K562 (cell line): ENCODE results near the gene CALU. TPM values are rescaled to one million over a fixed set of nuclear protein-coding genes. Genes with fewer than 3 reads are reported as not detected.
A peak's percentile ranks its signal among the peaks of the same experiment; 100 is the strongest.

ENCODE experiments used
- ATAC-seq: fragments of 200-7000 bp; cut with Tn5 transposase; 3 replicates; pipeline ENCODE4 v1.9.1; 2020; ENCODE audit warnings: moderate library complexity
- BruUV-seq: library from RNA; stranded (reverse); fragments of 400-500 nt; replicated peaks from 2 replicates; lab custom pipeline; 2021; lab: Mats Ljungman, UMichigan
- CTCF ChIA-PET: fragments of 300-600 bp; formaldehyde crosslinking; extraction: SDS; loops from one replicate; lab custom pipeline; 2021; ENCODE audit warnings: low intra/inter-chr PET ratio; lab: Yijun Ruan, JAX
- POLR2A ChIA-PET: fragments of 300-600, 350-650 bp; sonication (Branson Sonifier 250); formaldehyde crosslinking; extraction: SDS; loops from one replicate; lab custom pipeline; 2021; ENCODE audit warnings: antibody characterized with exemption, inconsistent platforms; lab: Yijun Ruan, JAX
- DNase-seq, 4 experiments: peaks; one replicate each; pipeline versions ENCODE4 v3.0.0 to v3.0.0-alpha.2; 2011 to 2018; ENCODE audit warnings: low spot score in 3 of 4, mixed read lengths in 3 of 4; ENCODE audit errors: extremely low read depth in 1 of 4
- FAIRE-seq: peaks from 2 replicates; lab custom pipeline; 2011; peaks lifted over from hg19 to GRCh38; lab: Jason Lieb, UNC
- H2AFZ ChIP-seq: 2 replicates; pipeline ENCODE4 v1.6.0; 2011; ENCODE audit warnings: low read depth, low read length, control low read depth, inconsistent platforms
- H3K27ac ChIP-seq: fragments of 200-600 bp; 3 replicates; pipeline ENCODE4 v1.8.0; 2011; ENCODE audit warnings: low read depth, mild to moderate bottlenecking, control low read depth, inconsistent platforms, low read length, moderate library complexity, mixed read lengths; ENCODE audit errors: extremely low read depth
- H3K27me3 ChIP-seq, 2 experiments: fragments of 300-600 bp in 1 of 2; 2 replicates in 1 of 2; 3 replicates in 1 of 2; pipeline versions ENCODE4 v1.6.0 to v1.8.0; 2011; ENCODE audit warnings: inconsistent platforms in 2 of 2, low read length in 2 of 2, mild to moderate bottlenecking in 1 of 2, mixed read lengths in 1 of 2, moderate library complexity in 1 of 2; ENCODE audit not compliant: control insufficient read depth in 2 of 2, insufficient read depth in 2 of 2
- H3K36me3 ChIP-seq: fragments of 300-600 bp; 3 replicates; pipeline ENCODE4 v1.8.0; 2011; ENCODE audit warnings: mild to moderate bottlenecking, low read length, inconsistent platforms; ENCODE audit not compliant: control insufficient read depth, insufficient read depth
- H3K4me1 ChIP-seq, 2 experiments: fragments of 200-600 bp in 1 of 2; replicated peaks in 1 of 2; 2 replicates in 1 of 2; 3 replicates in 1 of 2; pipeline versions ENCODE4 v1.5.1 to v1.8.0; 2011; ENCODE audit warnings: inconsistent platforms in 2 of 2, low read length in 2 of 2, mild to moderate bottlenecking in 1 of 2, mixed read lengths in 1 of 2, moderate library complexity in 1 of 2; ENCODE audit not compliant: control insufficient read depth in 2 of 2, insufficient read depth in 2 of 2
- H3K4me2 ChIP-seq: 2 replicates; pipeline ENCODE4 v1.6.1; 2011; ENCODE audit warnings: low read length, control low read depth, inconsistent platforms, mixed read lengths; ENCODE audit not compliant: insufficient read depth
- H3K4me3 ChIP-seq: fragments of 200-600 bp; sonication (generic), shearing (Covaris generic); 2 replicates; pipeline ENCODE4 v1.5.1; 2016; ENCODE audit warnings: control low read depth, inconsistent platforms
- H3K79me2 ChIP-seq: fragments of 200-600 bp; 3 replicates; pipeline ENCODE4 v1.8.0; 2011; ENCODE audit warnings: low read length, inconsistent platforms; ENCODE audit not compliant: control insufficient read depth, insufficient read depth
- H3K9ac ChIP-seq, 2 experiments: 2 replicates each; pipeline versions ENCODE4 v1.6.0 to v1.6.1; 2011; ENCODE audit warnings: low read depth in 2 of 2, low read length in 2 of 2, control low read depth in 1 of 2, inconsistent platforms in 1 of 2, mild to moderate bottlenecking in 1 of 2, mixed read lengths in 1 of 2; ENCODE audit not compliant: insufficient read depth in 1 of 2
- H3K9me1 ChIP-seq: one replicate; pipeline ENCODE4 v1.6.0; 2011; ENCODE audit warnings: inconsistent platforms, mild to moderate bottlenecking, low read length, moderate library complexity; ENCODE audit not compliant: control insufficient read depth, insufficient read depth
- H3K9me3 ChIP-seq: replicated peaks from 2 replicates; pipeline ENCODE4 v1.5.1; 2011; ENCODE audit warnings: low read depth, low read length, inconsistent platforms; ENCODE audit not compliant: control insufficient read depth, insufficient read depth
- H4K20me1 ChIP-seq: replicated peaks from 2 replicates; pipeline ENCODE4 v1.6.1; 2011; ENCODE audit warnings: low read length, inconsistent platforms, mixed read lengths; ENCODE audit not compliant: control insufficient read depth, insufficient read depth
- CTCFL ChIP-seq: IDR thresholded peaks from 2 replicates; pipeline ENCODE4 v1.6.1; 2011; ENCODE audit warnings: borderline replicate concordance, low read depth, mild to moderate bottlenecking, moderate library complexity, low read length; ENCODE audit not compliant: insufficient read depth, poor library complexity, severe bottlenecking
- ERF ChIP-seq: fragments of 450-650 bp; formaldehyde crosslinking; IDR thresholded peaks from 2 replicates; pipeline ENCODE4 v1.4.0; 2020; ENCODE audit warnings: mild to moderate bottlenecking, mixed read lengths
- GABPA ChIP-seq: fragments of 200-800 bp; sonication (Bioruptor generic); conservative IDR thresholded peaks from 2 replicates; pipeline ENCODE4 v1.6.1; 2016; ENCODE audit warnings: low read depth, missing genetic modification characterization, missing compliant biosample characterization
- WGBS: fragments of 100-300 bp; shearing (Covaris generic); methylation state at CpG from one replicate; pipeline ENCODE4 v1.1.6; 2016; ENCODE audit warnings: low coverage, mixed read lengths; ENCODE audit not compliant: insufficient coverage; ENCODE audit errors: missing lambda C conversion rate; 5-methylcytosine and 5-hydroxymethylcytosine counted together
- in situ Hi-C: fragments of 300-500 bp; cut with MboI; formaldehyde crosslinking; loops from 4 replicates; pipeline ENCODE4 v1.15.0; 2018; ENCODE audit warnings: inconsistent platforms, mixed read lengths
- intact Hi-C: fragments of 100-400 bp; cut with micrococcal nuclease; formaldehyde crosslinking; loops from 2 replicates; pipeline ENCODE4 v1.14.2; 2022
- polyA plus RNA-seq, 8 experiments: library from polyadenylated mRNA; depleted of rRNA in 4 of 8; stranded (reverse) in 5 of 8; unstranded in 3 of 8; fragments of >200 nt; fragmentation: Nextera tagmentation in 2 of 8; fragmentation: Illumina TruSeq in 1 of 8; extraction: Ambion mirVana in 2 of 8; extraction: Trizol in 1 of 8; gene quantifications; 2 replicates each; pipeline versions ENCODE4 v1.2.1 to v1.2.3, GENCODE V29; 2011 to 2014; ENCODE audit warnings: inconsistent platforms in 1 of 8, missing spikeins in 1 of 8
- small RNA-seq: library from RNA; depleted of rRNA; stranded (forward); fragments of <200 nt; gene quantifications from one replicate; pipeline ENCODE3, GENCODE V24; 2014
- total RNA-seq, 7 experiments: library from RNA; depleted of rRNA in 6 of 7; stranded (reverse); fragments of >200 nt in 6 of 7; fragmentation: Illumina TruSeq in 2 of 7; extraction: Trizol in 2 of 7; gene quantifications; 2 replicates each; pipeline versions ENCODE4 v1.2.1 to v1.2.3, GENCODE V29; 2011 to 2021; ENCODE audit warnings: low replicate concordance in 1 of 7

The CALU gene
- total and polyA plus RNA-seq, 9 of the 15 experiments (the other 6 are each of a cell fraction or from before 2014, with no cell fraction given) = 166 to 286 (median 215) TPM

DNA sequence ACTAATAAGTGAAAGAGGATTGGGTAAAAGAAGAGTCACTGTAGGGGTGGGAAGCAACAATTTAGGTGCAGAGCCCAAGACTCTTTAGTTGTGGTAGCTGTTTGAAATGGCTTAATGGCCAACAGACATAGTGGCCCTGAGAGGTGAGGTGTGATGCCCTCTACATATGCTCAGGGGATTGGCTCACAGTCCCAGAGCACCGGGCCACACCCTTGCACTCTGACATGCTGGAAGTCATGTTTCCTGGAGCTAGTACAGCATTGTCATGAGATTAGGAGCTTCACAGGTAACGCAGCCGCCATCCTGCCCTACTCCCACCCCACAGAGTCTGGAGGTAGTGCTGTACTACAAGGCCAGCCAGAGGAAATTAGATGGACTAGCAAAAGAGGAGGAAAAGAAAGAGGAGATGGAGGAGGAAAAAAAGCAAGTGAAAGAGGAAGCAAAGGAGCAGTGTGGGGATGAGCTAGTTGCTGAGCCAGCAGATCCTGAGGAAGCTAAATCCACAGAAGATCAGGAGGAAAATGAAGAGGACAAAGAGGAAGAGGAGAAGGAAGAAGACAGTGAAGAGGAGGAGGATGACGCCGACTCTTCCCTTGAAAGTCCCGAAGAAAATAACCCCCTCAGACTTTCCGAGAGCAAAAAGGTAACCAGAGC, 76.3 kb downstream of the CALU start (continued):
- no peak for TF ChIP-seq CTCFL

- Histone ChIP-seq H4K20me1 (no peaks in the 10 kb centered on the region), H3K36me3 (no peaks in the 10 kb centered on the region), H3K27me3 (no peaks in the 10 kb centered on the region), H3K4me3 (no peak overlapping the region), H3K4me1 (peaks cover 8 to 17% of the 10 kb centered on the region in 2 experiments; a peak in 4 of 5 replicates), H2AFZ (no peak overlapping the region), H3K9me1 (peaks cover 3% of the 10 kb centered on the region), H3K79me2 (no peaks in the 10 kb centered on the region), H3K4me2 (no peak overlapping the region), H3K27ac (no peak overlapping the region), H3K9ac (no peak overlapping the region), H3K9me3 (no peaks in the 10 kb centered on the region)
- in situ Hi-C loops (no loop called here), intact Hi-C loops (no loop called here)
- WGBS = 63% methylated on average over 3 of the region's 3 CpGs
- no peak for TF ChIP-seq GABPA (tag)
- TF ChIP-seq ERF (CRISPR knock-in tag) = 0 out of 2 replicates have a peak, but pooled peaks have one; percentile 50
- no TSS peak for BruUV-seq
- ATAC-seq = no peak
- POLR2A ChIA-PET = interaction anchor here (0.6 to 6.8 kb wide), 5 partner anchors 9 to 79 kb away, joined by 3 to 39 read pairs (median 14); partner anchors contain the start of gene CALU
- CTCF ChIA-PET = no interaction called here
- no peak for FAIRE-seq
- no peak for DNase-seq
Measured at GRCh38 chr7:128818694-128819093, 79.5 kb downstream of the CALU start.

Small RNA genes lying within 50 kb of the gene (small RNA-seq; reads per million reads assigned to genes)
- gene RN7SL81P = not detected
- gene RNA5SP242 = 120 reads per million, percentile 99 among the genes with 10 or more reads in this experiment
- 3.1 reads per million, percentile 88 among the genes with 10 or more reads in this experiment for gene RNA5SP243

Other genes with a start within 250 kb of the CALU start
- gene GARIN1A, start 67.1 kb upstream of the CALU start, total RNA-seq (2014; rRNA removed) = not detected in 2 replicates
- 0.04 and 0.16 TPM in 2 replicates for gene GARIN1A, start 67.1 kb upstream of the CALU start, total RNA-seq (2014; rRNA removed; fragmentation: Illumina TruSeq; extraction: Trizol)
- 0.04 and 0.07 TPM in 2 replicates for gene GARIN1A, start 67.1 kb upstream of the CALU start, total RNA-seq (2015; rRNA removed; fragmentation: Illumina TruSeq; extraction: Trizol)
- 0.25 TPM in 1 of 2 replicates, not detected in the other for gene GARIN1A, start 67.1 kb upstream of the CALU start, total RNA-seq (2021)
- gene GARIN1A, start 67.1 kb upstream of the CALU start, polyA plus RNA-seq (2011; rRNA removed) = 0.04 TPM in 1 of 2 replicates, not detected in the other
- gene GARIN1A, start 67.1 kb upstream of the CALU start, polyA plus RNA-seq (2014; fragmentation: Illumina TruSeq; extraction: Trizol) = not detected in 2 replicates
- under 1 TPM; 0.01 TPM for gene GARIN1A, start 67.1 kb upstream of the CALU start, polyA plus RNA-seq (2014; fragmentation: Nextera tagmentation; extraction: Ambion mirVana)
- 0.41 TPM in 1 of 2 replicates, not detected in the other for gene GARIN1A, start 67.1 kb upstream of the CALU start, polyA plus RNA-seq (2014; rRNA removed)
- not detected in 2 replicates for gene OPN1SW, start 36.4 kb downstream of the CALU start, total RNA-seq (2014; rRNA removed)
- gene OPN1SW, start 36.4 kb downstream of the CALU start, total RNA-seq (2014; rRNA removed; fragmentation: Illumina TruSeq; extraction: Trizol) = not detected in 2 replicates
- gene OPN1SW, start 36.4 kb downstream of the CALU start, total RNA-seq (2015; rRNA removed; fragmentation: Illumina TruSeq; extraction: Trizol) = not detected in 2 replicates
- not detected in 2 replicates for gene OPN1SW, start 36.4 kb downstream of the CALU start, total RNA-seq (2021)
- not detected in 2 replicates for gene OPN1SW, start 36.4 kb downstream of the CALU start, polyA plus RNA-seq (2011; rRNA removed)
- gene OPN1SW, start 36.4 kb downstream of the CALU start, polyA plus RNA-seq (2014; fragmentation: Illumina TruSeq; extraction: Trizol) = not detected in 2 replicates
- gene OPN1SW, start 36.4 kb downstream of the CALU start, polyA plus RNA-seq (2014; fragmentation: Nextera tagmentation; extraction: Ambion mirVana) = 1 to 10 TPM in 1 of 2 experiments, under 1 TPM in 1; 0.84 to 1.0 TPM
- gene OPN1SW, start 36.4 kb downstream of the CALU start, polyA plus RNA-seq (2014; rRNA removed) = not detected in 2 replicates
- 17.0 and 23.5 TPM in 2 replicates for gene CCDC136, start 52.6 kb downstream of the CALU start, total RNA-seq (2014; rRNA removed)
- 15.3 and 18.8 TPM in 2 replicates for gene CCDC136, start 52.6 kb downstream of the CALU start, total RNA-seq (2014; rRNA removed; fragmentation: Illumina TruSeq; extraction: Trizol)
- 27.6 and 28.7 TPM in 2 replicates for gene CCDC136, start 52.6 kb downstream of the CALU start, total RNA-seq (2015; rRNA removed; fragmentation: Illumina TruSeq; extraction: Trizol)
- gene CCDC136, start 52.6 kb downstream of the CALU start, total RNA-seq (2021) = 23.7 and 26.5 TPM in 2 replicates
- 40.2 and 45.0 TPM in 2 replicates for gene CCDC136, start 52.6 kb downstream of the CALU start, polyA plus RNA-seq (2011; rRNA removed)
- 23.5 and 26.9 TPM in 2 replicates for gene CCDC136, start 52.6 kb downstream of the CALU start, polyA plus RNA-seq (2014; fragmentation: Illumina TruSeq; extraction: Trizol)
- gene CCDC136, start 52.6 kb downstream of the CALU start, polyA plus RNA-seq (2014; fragmentation: Nextera tagmentation; extraction: Ambion mirVana) = 1 to 10 TPM; 2.4 TPM
- gene CCDC136, start 52.6 kb downstream of the CALU start, polyA plus RNA-seq (2014; rRNA removed) = 34.8 and 40.8 TPM in 2 replicates
- 60.7 and 94.5 TPM in 2 replicates for gene FLNC, start 91.0 kb downstream of the CALU start, total RNA-seq (2014; rRNA removed)
- 11.4 and 18.2 TPM in 2 replicates for gene FLNC, start 91.0 kb downstream of the CALU start, total RNA-seq (2014; rRNA removed; fragmentation: Illumina TruSeq; extraction: Trizol)
- gene FLNC, start 91.0 kb downstream of the CALU start, total RNA-seq (2015; rRNA removed; fragmentation: Illumina TruSeq; extraction: Trizol) = 28.8 and 33.3 TPM in 2 replicates
- gene FLNC, start 91.0 kb downstream of the CALU start, total RNA-seq (2021) = 148 and 155 TPM in 2 replicates
- gene FLNC, start 91.0 kb downstream of the CALU start, polyA plus RNA-seq (2011; rRNA removed) = 10.3 and 11.4 TPM in 2 replicates
- gene FLNC, start 91.0 kb downstream of the CALU start, polyA plus RNA-seq (2014; fragmentation: Illumina TruSeq; extraction: Trizol) = 32.8 and 55.3 TPM in 2 replicates
- gene FLNC, start 91.0 kb downstream of the CALU start, polyA plus RNA-seq (2014; fragmentation: Nextera tagmentation; extraction: Ambion mirVana) = 1 to 10 TPM in 1 of 2 experiments, under 1 TPM in 1; 0.90 to 1.1 TPM
- 29.0 and 34.7 TPM in 2 replicates for gene FLNC, start 91.0 kb downstream of the CALU start, polyA plus RNA-seq (2014; rRNA removed)
- 265 and 341 TPM in 2 replicates for gene ATP6V1F, start 123.5 kb downstream of the CALU start, total RNA-seq (2014; rRNA removed)
- gene ATP6V1F, start 123.5 kb downstream of the CALU start, total RNA-seq (2014; rRNA removed; fragmentation: Illumina TruSeq; extraction: Trizol) = 174 and 206 TPM in 2 replicates
- gene ATP6V1F, start 123.5 kb downstream of the CALU start, total RNA-seq (2015; rRNA removed; fragmentation: Illumina TruSeq; extraction: Trizol) = 332 and 336 TPM in 2 replicates
- 378 and 393 TPM in 2 replicates for gene ATP6V1F, start 123.5 kb downstream of the CALU start, total RNA-seq (2021)
- gene ATP6V1F, start 123.5 kb downstream of the CALU start, polyA plus RNA-seq (2011; rRNA removed) = 507 and 542 TPM in 2 replicates
- gene ATP6V1F, start 123.5 kb downstream of the CALU start, polyA plus RNA-seq (2014; fragmentation: Illumina TruSeq; extraction: Trizol) = 604 and 714 TPM in 2 replicates
- gene ATP6V1F, start 123.5 kb downstream of the CALU start, polyA plus RNA-seq (2014; fragmentation: Nextera tagmentation; extraction: Ambion mirVana) = 1,000 to 10,000 TPM in 1 of 2 experiments, 100 to 1,000 TPM in 1; 733 to 1,123 TPM
- 568 and 645 TPM in 2 replicates for gene ATP6V1F, start 123.5 kb downstream of the CALU start, polyA plus RNA-seq (2014; rRNA removed)
- gene KCP, start 171.3 kb downstream of the CALU start, total RNA-seq (2014; rRNA removed) = 0.09 TPM in 1 of 2 replicates, not detected in the other
- gene KCP, start 171.3 kb downstream of the CALU start, total RNA-seq (2014; rRNA removed; fragmentation: Illumina TruSeq; extraction: Trizol) = not detected in 2 replicates
- 0.15 TPM in 1 of 2 replicates, not detected in the other for gene KCP, start 171.3 kb downstream of the CALU start, total RNA-seq (2015; rRNA removed; fragmentation: Illumina TruSeq; extraction: Trizol)
- 0.16 TPM in 1 of 2 replicates, not detected in the other for gene KCP, start 171.3 kb downstream of the CALU start, total RNA-seq (2021)
- 0.07 and 0.09 TPM in 2 replicates for gene KCP, start 171.3 kb downstream of the CALU start, polyA plus RNA-seq (2011; rRNA removed)
- not detected in 2 replicates for gene KCP, start 171.3 kb downstream of the CALU start, polyA plus RNA-seq (2014; fragmentation: Illumina TruSeq; extraction: Trizol)
- under 1 TPM; 0.06 to 0.17 TPM for gene KCP, start 171.3 kb downstream of the CALU start, polyA plus RNA-seq (2014; fragmentation: Nextera tagmentation; extraction: Ambion mirVana)
- gene KCP, start 171.3 kb downstream of the CALU start, polyA plus RNA-seq (2014; rRNA removed) = 0.09 and 0.15 TPM in 2 replicates
- gene IRF5, start 198.6 kb downstream of the CALU start, total RNA-seq (2014; rRNA removed) = not detected in 2 replicates
- gene IRF5, start 198.6 kb downstream of the CALU start, total RNA-seq (2014; rRNA removed; fragmentation: Illumina TruSeq; extraction: Trizol) = not detected in 2 replicates
- not detected in 2 replicates for gene IRF5, start 198.6 kb downstream of the CALU start, total RNA-seq (2015; rRNA removed; fragmentation: Illumina TruSeq; extraction: Trizol)
- 0.04 and 0.20 TPM in 2 replicates for gene IRF5, start 198.6 kb downstream of the CALU start, total RNA-seq (2021)
- gene IRF5, start 198.6 kb downstream of the CALU start, polyA plus RNA-seq (2011; rRNA removed) = not detected in 2 replicates
- not detected in 2 replicates for gene IRF5, start 198.6 kb downstream of the CALU start, polyA plus RNA-seq (2014; fragmentation: Illumina TruSeq; extraction: Trizol)
- not detected for gene IRF5, start 198.6 kb downstream of the CALU start, polyA plus RNA-seq (2014; fragmentation: Nextera tagmentation; extraction: Ambion mirVana)
- gene IRF5, start 198.6 kb downstream of the CALU start, polyA plus RNA-seq (2014; rRNA removed) = not detected in 2 replicates